Measurements from ENCODE around the gene SPOCD1.

DNA sequence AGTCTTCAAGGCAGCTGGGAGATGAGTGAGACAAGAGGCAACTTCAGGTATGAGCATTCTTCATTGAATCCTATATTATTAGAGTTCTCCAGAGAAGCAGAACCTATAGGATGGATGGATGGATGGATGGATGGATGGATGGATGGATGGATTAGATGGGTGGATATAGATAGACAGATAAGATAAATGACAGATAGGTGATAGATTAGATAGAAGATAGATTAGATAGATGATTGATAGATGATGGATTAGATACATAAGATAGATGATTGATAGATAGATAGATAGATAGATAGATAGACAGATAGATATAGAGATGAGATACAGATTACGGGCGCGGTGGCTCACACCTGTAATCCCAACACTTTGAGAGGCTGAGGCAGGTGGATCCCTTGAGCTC, 43.2 kb upstream of the SPOCD1 start:
- TF ChIP-seq POLR2A (IDR thresholded peaks at IDR 0.05) (no peak), EP300 (IDR thresholded peaks at IDR 0.05) (no peak)
- TF ChIP-seq, protein P1, sequence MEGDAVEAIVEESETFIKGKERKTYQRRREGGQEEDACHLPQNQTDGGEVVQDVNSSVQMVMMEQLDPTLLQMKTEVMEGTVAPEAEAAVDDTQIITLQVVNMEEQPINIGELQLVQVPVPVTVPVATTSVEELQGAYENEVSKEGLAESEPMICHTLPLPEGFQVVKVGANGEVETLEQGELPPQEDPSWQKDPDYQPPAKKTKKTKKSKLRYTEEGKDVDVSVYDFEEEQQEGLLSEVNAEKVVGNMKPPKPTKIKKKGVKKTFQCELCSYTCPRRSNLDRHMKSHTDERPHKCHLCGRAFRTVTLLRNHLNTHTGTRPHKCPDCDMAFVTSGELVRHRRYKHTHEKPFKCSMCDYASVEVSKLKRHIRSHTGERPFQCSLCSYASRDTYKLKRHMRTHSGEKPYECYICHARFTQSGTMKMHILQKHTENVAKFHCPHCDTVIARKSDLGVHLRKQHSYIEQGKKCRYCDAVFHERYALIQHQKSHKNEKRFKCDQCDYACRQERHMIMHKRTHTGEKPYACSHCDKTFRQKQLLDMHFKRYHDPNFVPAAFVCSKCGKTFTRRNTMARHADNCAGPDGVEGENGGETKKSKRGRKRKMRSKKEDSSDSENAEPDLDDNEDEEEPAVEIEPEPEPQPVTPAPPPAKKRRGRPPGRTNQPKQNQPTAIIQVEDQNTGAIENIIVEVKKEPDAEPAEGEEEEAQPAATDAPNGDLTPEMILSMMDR (IDR thresholded peaks at IDR 0.05), result no peak

Data from tibial nerve (tissue), 4 donors.